ENCODE results near the gene FRY.

- TF ChIP-seq ZNF292 (CRISPR knock-in tag; IDR thresholded peaks at IDR 0.05; ENCODE audit: borderline replicate concordance, low read depth), result no peak
- no peak for TF ChIP-seq KLF6 (CRISPR knock-in tag; IDR thresholded peaks at IDR 0.05)
- no peak for TF ChIP-seq ZNF326 (CRISPR knock-in tag; IDR thresholded peaks at IDR 0.05; ENCODE audit: borderline replicate concordance)
- no peak for TF ChIP-seq EZH2 (conservative IDR thresholded peaks at IDR 0.05; ENCODE audit: low read depth, low read length)
- TF ChIP-seq MAFK (conservative IDR thresholded peaks at IDR 0.05 in 1 of 2, IDR thresholded peaks at IDR 0.05 in 1 of 2; ENCODE audit: low read length in 2 of 2), result no peak
- TF ChIP-seq BRCA1 (CRISPR knock-in tag; IDR thresholded peaks at IDR 0.05), result no peak
- TF ChIP-seq ZNF34 (CRISPR knock-in tag; IDR thresholded peaks at IDR 0.05; ENCODE audit: borderline replicate concordance), result no peak
- no peak for TF ChIP-seq FOXJ3 (CRISPR knock-in tag; IDR thresholded peaks at IDR 0.05; ENCODE audit: borderline replicate concordance)
- TF ChIP-seq SSRP1 (CRISPR knock-in tag; IDR thresholded peaks at IDR 0.05), result no peak
- TF ChIP-seq CTCF (CRISPR knock-in tag; IDR thresholded peaks at IDR 0.05), result peak; percentile 89
- no peak for TF ChIP-seq MEIS1 (CRISPR knock-in tag; IDR thresholded peaks at IDR 0.05; ENCODE audit: borderline replicate concordance)
- TF ChIP-seq NR2F2 (IDR thresholded peaks at IDR 0.05; ENCODE audit: borderline replicate concordance, low read depth), result no peak
Observed at GRCh38 chr13:32019612-32020233, 11.9 kb upstream of the FRY start.

Measured in HepG2 (cell line).